Measurements from ENCODE around the gene BAIAP3. TPM values are rescaled to one million over a fixed set of nuclear protein-coding genes. Genes with fewer than 3 reads are reported as not detected.

Gene BAIAP3
- total RNA-seq, 4 donors from 2014 or later, result 0.05 to 4.4 (median 2.5) TPM

GRCh38 chr16:1319041-1319440, 14.4 kb upstream of the BAIAP3 start:
- Histone ChIP-seq H3K4me3 (no peak overlapping the region), H3K36me3 (peaks cover 0 to 82% of the 10 kb centered on the region in 2 donors), H3K27me3 (no peaks in the 10 kb centered on the region), H3K9me3 (no peaks in the 10 kb centered on the region), H3K4me1 (peaks cover 0 to 2% of the 10 kb centered on the region in 2 donors), H3K27ac (no peak overlapping the region)
- intact Hi-C loops (cut with DNase I; ENCODE audit: low total_unique reads) (no loop called here), in situ Hi-C loops (cut with MboI; ENCODE audit: low sequenced_read_pairs in 4 of 4) (no loop called here)
- no peak for ATAC-seq
- TF ChIP-seq CTCF (IDR thresholded peaks at IDR 0.05 in 4 of 5, conservative IDR thresholded peaks at IDR 0.05 in 1 of 5) (no peak), POLR2A (IDR thresholded peaks at IDR 0.05) (no peak)
- DNase-seq, result no peak

- TF ChIP-seq CTCF (IDR thresholded peaks at IDR 0.05 in 4 of 5, conservative IDR thresholded peaks at IDR 0.05 in 1 of 5) (no peak), POLR2A (IDR thresholded peaks at IDR 0.05) (no peak)
- Histone ChIP-seq H3K36me3 (peaks cover 0 to 82% of the 10 kb centered on the region in 2 donors), H3K9me3 (no peaks in the 10 kb centered on the region), H3K27ac (no peak overlapping the region), H3K4me1 (no peaks in the 10 kb centered on the region), H3K4me3 (no peak overlapping the region), H3K27me3 (no peaks in the 10 kb centered on the region)
- no peak for DNase-seq
- in situ Hi-C loops (cut with MboI; ENCODE audit: low sequenced_read_pairs in 4 of 4) (no loop called here), intact Hi-C loops (cut with DNase I; ENCODE audit: low total_unique reads) (no loop called here)
- ATAC-seq, result no peak
Observed at GRCh38 chr16:1320097-1320496, 13.3 kb upstream of the BAIAP3 start.

GRCh38 chr16:1320658-1321240, 12.7 kb upstream of the BAIAP3 start:
- no peaks in the 10 kb centered on the region for H3K4me1 ChIP-seq
- TF ChIP-seq POLR2A (IDR thresholded peaks at IDR 0.05), result no peak
- TF ChIP-seq CTCF (IDR thresholded peaks at IDR 0.05 in 4 of 5, conservative IDR thresholded peaks at IDR 0.05 in 1 of 5), result no peak
- H3K9me3 ChIP-seq, result no peaks in the 10 kb centered on the region
- H3K27me3 ChIP-seq, result no peaks in the 10 kb centered on the region
- no peak overlapping the region for H3K4me3 ChIP-seq
- peaks cover 0 to 82% of the 10 kb centered on the region in 2 donors for H3K36me3 ChIP-seq
- DNase-seq (no peak), ATAC-seq (no peak)
- in situ Hi-C loops (cut with MboI; ENCODE audit: low sequenced_read_pairs in 4 of 4) (no loop called here), intact Hi-C loops (cut with DNase I; ENCODE audit: low total_unique reads) (no loop called here)
- no peak overlapping the region for H3K27ac ChIP-seq

GRCh38 chr16:1322407-1322806, 11.0 kb upstream of the BAIAP3 start:
- intact Hi-C loops (cut with DNase I; ENCODE audit: low total_unique reads), result no loop called here
- Histone ChIP-seq H3K36me3 (peaks cover 0 to 67% of the 10 kb centered on the region in 2 donors), H3K27ac (no peak overlapping the region), H3K4me3 (no peak overlapping the region), H3K27me3 (no peaks in the 10 kb centered on the region), H3K9me3 (no peaks in the 10 kb centered on the region), H3K4me1 (no peaks in the 10 kb centered on the region)
- in situ Hi-C loops (cut with MboI; ENCODE audit: low sequenced_read_pairs in 4 of 4), result no loop called here
- no peak for TF ChIP-seq CTCF (IDR thresholded peaks at IDR 0.05 in 4 of 5, conservative IDR thresholded peaks at IDR 0.05 in 1 of 5)
- TF ChIP-seq POLR2A (IDR thresholded peaks at IDR 0.05), result no peak
- ATAC-seq, result no peak
- no peak for DNase-seq
